ENCODE data around the gene FAM53B.

DNA sequence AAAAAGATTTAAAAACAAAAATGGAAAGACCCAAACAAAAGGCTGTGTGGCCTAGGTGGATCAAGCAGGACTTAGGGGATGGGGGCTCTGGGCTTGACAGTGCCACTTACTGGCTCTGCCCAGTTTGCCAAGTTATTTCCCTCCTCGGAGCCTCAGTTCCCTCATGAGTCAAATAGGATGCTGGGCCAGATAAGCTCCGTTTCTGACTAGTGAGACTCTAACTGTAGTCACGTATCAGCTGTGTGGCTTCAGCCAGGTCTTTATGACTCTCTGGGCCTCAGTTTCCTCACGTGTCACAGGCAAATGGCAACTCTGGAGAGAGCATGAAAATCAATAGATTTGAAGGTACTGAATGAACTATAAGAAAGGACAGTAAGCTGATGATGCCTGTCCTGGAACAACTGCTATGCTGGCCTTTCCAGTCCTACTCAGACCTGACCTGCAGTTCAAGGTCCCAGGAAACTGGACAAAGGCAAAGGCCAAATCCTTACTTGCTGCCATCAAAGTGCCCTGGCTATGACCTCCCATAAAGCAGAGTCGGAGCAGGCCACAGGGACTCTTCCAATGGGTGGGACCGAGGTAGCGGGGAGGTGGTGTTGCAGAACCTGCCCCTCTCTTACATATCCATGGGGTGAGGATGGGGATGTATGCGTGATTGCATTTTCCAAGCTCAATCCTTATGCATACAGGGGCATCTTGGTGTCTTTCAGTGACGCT lies 27.0 kb downstream of the FAM53B start:
- TF ChIP-seq EZH2 (IDR thresholded peaks at IDR 0.05; ENCODE audit: insufficient read depth, poor library complexity, severe bottlenecking) (no peak), EZH2phosphoT487 (IDR thresholded peaks at IDR 0.05; ENCODE audit: insufficient read depth, low read depth) (no peak)
